ENCODE measurements around the gene ADGRB2. TPM values are rescaled to one million over a fixed set of nuclear protein-coding genes. Genes with fewer than 3 reads are reported as not detected.

The ADGRB2 gene
- total RNA-seq, 1 donor from 2014 or later, result not detected

GRCh38 chr1:31752258-31752657 is 11.9 kb downstream of the ADGRB2 start:
- ATAC-seq (no peak), DNase-seq (ENCODE audit: low spot score) (no peak)

DNA sequence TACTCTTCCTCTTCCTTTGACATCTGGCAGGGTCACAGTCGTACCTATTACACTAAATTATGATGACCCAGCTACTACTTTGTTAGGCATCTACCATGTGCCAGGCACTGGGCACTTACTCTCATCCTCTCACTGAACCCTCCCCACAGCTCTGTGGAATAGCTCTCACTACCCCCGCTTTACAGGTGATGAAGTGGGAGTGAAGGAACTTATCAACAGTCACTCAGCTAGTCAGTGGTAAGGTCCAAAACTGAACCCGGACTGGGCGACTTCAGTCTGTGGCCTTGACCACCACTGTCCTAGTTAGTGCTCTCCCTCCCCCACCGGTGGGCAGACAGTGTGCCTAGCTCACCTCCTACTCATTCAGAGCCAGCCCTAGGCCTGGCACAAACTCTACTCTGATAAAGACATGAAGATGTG is 12.3 kb downstream of the ADGRB2 start:
- ATAC-seq, result no peak
- DNase-seq (ENCODE audit: low spot score), result no peak

- ATAC-seq (no peak), DNase-seq (ENCODE audit: low spot score) (no peak)
These were observed 13.2 kb downstream of the ADGRB2 start for GRCh38 chr1:31750858-31751510.

GRCh38 chr1:31749785-31750735 is 14.1 kb downstream of the ADGRB2 start:
- ATAC-seq (no peak), DNase-seq (ENCODE audit: low spot score) (no peak)

- ATAC-seq (no peak), DNase-seq (ENCODE audit: low spot score) (no peak)
These were observed 15.8 kb downstream of the ADGRB2 start for GRCh38 chr1:31748365-31748764.

- ATAC-seq (no peak), DNase-seq (ENCODE audit: low spot score) (no peak)
These were observed 16.8 kb downstream of the ADGRB2 start for GRCh38 chr1:31747304-31747703.

GRCh38 chr1:31746687-31747086 is 17.5 kb downstream of the ADGRB2 start:
- no peak for ATAC-seq
- DNase-seq (ENCODE audit: low spot score), result no peak

DNA sequence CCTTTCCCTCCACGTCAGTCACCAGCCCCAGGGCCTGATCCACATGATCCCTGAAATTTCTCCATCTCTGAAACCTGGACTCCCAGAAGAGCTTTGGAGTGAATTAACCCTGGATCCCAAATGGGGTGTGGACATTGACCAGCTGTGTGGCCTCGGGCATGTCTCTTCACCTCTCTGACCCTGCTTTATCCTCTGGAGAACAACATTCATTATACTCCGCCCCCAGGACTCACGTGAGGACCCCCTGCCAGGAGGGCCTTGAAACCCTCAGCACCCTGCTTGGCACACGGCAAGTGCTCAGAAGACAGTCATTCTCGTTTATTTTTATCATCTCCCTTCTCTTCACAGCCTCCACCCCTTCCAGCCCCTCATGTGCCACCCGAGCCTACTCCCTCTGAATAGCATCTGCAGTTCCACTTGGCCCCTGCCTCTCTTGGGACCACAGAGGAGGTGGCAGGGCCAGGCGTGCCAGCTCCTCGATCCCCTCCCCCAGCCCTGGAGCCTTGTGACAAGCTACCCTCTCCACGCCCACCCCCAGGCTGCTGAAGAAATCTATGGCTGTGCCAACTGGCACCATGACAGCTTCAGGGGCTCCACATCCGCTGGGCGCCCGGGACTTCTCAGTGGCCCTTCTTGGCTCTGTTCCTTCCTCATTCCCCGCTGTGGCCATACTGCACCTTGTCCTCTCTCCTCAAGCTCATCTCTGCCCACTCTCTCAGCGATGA is 18.0 kb downstream of the ADGRB2 start:
- DNase-seq (ENCODE audit: low spot score) (no peak), ATAC-seq (no peak)

DNA sequence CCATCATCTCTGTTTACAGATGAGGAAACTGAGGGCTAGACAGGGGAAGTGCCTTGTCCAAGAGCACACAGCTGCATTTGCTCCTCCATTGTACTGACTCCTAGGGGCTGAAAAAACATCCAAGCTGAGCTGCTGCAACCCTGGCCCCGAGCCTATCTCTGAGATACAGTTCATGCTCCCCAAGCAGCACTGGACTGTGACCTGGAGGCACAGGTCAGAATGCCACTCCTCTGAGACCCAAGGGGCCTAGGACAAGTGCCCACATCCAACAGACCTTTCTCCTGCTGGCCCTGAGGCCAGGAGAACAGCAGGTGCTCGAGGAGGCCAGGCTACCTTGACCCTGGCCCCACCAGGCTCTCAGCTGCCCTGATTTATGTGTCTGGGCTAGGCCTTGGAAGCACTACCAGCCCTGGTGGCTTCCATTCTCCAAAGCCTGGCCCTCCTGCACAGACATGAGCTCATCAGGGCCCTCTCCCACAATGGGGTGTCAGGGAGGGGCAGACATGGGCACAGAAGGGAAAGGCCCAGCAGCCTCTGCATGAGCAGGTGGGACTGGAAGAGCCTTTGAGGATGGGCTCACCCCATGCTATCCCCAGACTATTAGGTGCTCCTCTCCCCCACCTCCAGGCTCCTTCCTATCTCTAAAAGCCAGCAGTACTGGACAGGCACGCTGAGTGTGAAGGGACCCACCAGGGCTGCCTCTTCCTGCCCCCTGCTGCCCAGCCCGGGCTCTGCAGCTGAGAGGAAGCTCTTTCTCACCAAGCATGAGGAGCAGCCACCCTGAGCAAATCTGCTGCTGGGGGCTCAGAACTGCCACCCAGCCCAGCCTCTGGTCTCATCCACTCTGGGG is 18.8 kb downstream of the ADGRB2 start:
- DNase-seq (ENCODE audit: low spot score), result peak; percentile 64
- ATAC-seq, result peak; percentile 79

GRCh38 chr1:31744165-31744888 is 19.8 kb downstream of the ADGRB2 start:
- DNase-seq (ENCODE audit: low spot score) (no peak), ATAC-seq (no peak)

DNA sequence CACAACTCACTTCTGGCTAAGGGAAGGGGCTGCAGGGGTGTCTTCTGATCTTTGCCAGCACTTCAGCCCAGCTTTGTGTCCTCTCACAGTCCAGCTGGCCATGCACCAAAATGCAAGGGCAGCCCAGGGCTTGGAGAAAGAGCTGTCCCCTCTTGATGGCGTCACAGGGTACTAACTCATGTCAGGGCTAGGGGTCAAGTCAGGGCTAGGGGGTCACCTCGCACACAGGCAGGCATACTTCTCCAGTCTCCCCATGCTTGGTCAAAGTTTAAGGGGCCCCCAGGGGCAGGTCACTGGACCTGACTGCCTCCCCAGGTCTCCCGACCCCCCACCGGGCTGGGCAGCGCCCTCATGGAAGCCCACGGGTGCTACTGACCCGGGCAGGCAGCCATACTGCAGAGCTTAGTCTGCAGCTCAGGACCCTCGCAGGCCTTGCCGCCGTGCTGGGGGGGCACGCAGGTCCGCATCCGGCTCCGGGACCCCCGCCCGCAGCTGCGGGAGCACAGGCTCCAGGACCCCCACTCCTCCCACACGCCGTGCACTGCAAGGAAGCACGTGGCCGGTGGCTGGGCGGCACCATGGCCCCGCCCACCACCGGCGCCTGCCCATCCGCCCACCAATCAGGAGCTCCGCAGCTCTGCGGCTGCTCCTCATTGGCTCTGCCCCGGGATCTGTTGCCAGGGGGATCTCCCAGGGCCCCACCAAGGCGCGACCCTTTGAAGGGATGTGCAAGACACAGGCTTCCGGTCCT is 21.5 kb downstream of the ADGRB2 start:
- DNase-seq (ENCODE audit: low spot score), result no peak
- ATAC-seq, result no peak

GRCh38 chr1:31739346-31739745 is 24.8 kb downstream of the ADGRB2 start:
- DNase-seq (ENCODE audit: low spot score), result no peak
- ATAC-seq, result no peak

DNA sequence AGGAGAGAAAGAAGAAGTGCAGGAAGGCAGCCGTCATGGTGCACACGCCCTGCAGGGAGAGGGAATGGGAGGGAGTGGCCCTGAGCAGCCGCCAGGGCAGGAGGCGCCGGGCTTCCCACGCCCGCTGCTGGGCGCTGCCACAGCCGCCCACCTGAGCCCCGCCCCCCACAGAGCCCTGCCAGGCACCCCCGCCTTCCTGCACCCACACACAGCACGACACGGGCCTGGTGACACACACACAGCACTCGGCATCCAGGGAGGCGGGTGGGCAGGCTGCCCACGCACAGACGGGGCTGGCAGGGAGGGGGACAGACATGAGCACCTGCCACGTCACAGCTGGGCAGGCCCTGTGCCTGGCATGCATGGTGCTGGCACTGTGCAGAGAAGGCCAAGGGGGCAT is 27.5 kb downstream of the ADGRB2 start:
- no peak for DNase-seq (ENCODE audit: low spot score)
- ATAC-seq, result no peak

- ATAC-seq (no peak), DNase-seq (ENCODE audit: low spot score) (no peak)
These were observed 28.6 kb downstream of the ADGRB2 start for GRCh38 chr1:31735571-31735970.

DNA sequence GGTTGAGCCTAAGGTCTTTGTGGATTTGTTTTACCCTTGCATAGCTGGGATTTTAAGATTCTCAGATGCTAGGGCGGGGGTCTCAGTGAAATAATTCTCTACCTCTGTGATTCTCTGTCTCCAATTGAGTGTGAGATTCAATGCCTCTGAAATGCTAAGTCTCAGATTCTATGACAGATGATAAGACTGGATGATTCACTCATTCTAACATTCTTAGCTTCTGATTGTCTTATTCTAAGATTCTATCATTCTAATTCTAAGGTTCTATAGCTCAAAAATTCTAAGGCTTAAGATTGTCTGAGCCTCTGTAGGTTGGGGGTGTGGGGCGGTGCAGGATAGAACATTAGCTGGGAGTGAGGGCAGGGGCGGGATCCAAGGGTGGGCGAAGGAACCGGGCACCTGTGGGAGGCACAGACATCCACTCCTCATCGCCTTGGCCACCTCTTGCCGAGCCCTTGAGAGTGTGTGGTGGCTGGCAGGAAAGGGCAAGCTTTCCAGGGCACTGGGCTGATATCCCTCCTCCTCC is 29.5 kb downstream of the ADGRB2 start:
- no peak for ATAC-seq
- no peak for DNase-seq (ENCODE audit: low spot score)

DNA sequence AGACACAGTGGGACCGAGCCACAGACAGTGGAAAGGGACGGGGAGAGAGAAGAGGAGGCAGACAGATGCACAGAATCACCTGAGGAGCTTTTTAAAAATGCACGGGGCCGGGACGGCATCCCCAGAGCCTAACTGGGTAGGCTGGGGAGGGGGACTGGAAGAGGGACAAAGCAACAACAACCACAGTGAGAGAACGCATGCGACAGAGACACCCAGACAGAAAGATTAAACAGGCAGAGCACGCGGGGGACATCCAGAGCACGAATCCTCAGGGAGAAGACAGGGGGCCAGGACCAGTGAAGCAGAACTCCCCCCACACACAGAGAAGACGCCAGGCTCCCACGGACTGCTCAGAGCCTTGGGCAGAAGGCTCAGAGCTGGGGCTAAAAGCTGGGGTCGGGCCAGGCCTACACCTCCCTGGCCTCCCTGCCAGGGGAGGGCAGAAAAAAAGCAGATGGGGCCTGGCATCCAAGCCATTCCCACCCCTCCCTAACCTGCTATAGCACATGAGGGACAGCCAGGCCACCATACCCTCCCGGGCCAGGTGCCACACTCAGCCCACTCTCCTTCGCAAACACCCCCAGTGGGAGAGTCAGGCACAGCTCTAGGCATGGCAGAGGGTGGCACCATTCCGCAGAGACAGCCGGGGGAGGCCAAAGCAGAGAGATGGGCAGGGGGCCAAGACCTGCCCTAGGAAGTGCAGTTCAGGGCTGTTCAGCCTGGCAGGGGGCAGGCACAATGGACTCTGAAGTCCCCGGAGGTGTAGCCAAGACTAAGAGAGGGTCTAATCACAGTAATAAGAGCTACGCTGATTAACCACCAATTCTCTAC is 30.5 kb downstream of the ADGRB2 start:
- no peak for DNase-seq (ENCODE audit: low spot score)
- no peak for ATAC-seq

DNA sequence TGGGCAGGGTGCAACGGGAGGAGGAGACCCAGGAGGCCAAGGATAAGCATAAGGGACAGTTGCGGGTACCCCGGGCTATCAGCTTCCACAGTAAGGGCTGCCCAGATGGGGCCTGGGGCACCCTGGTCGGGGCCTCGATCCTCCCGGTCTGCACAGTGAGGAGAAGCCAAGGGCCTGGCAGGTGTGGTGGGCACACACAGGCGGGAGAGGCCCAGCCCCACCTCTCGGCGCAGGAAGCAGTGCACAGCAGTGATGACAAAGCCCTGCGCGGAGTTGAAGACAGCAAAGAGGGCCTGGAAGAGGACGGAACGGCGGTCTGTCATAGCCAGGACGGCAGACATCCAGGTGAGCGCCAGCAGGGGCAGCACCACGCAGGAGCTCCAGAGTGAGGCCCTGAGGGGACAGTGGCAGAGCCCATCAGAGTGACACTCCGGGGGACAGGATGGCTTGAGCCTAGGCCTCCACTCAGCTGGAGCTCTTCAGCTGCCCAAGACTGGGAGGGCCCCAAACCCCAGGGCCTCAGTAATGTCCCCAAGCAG is 31.3 kb downstream of the ADGRB2 start:
- ATAC-seq (no peak), DNase-seq (ENCODE audit: low spot score) (no peak)

- ATAC-seq (no peak), DNase-seq (ENCODE audit: low spot score) (no peak)
These were observed 31.8 kb downstream of the ADGRB2 start for GRCh38 chr1:31732343-31732742.
